Hepatocyte (in vitro differentiated cells): ENCODE data around the gene RPL13A. TPM values are rescaled to one million over a fixed set of nuclear protein-coding genes. Genes with fewer than 3 reads are reported as not detected.
A peak's percentile ranks its signal among the peaks of the same experiment; 100 is the strongest.

ENCODE experiments used
- DNase-seq: peaks from one replicate; pipeline ENCODE4 v3.0.0-alpha.2; 2016; ENCODE audit warnings: low spot score
- H2AFZ ChIP-seq: fragments of 200-600 bp; sonication (generic); 2 replicates; pipeline ENCODE4 v1.6.0; 2016; ENCODE audit warnings: antibody characterized with exemption, mild to moderate bottlenecking
- H3K27ac ChIP-seq: fragments of 200-600 bp; sonication (generic); 2 replicates; pipeline ENCODE4 v1.5.1; 2016; ENCODE audit warnings: mild to moderate bottlenecking
- H3K27me3 ChIP-seq: fragments of 200-600 bp; sonication (generic); 2 replicates; pipeline ENCODE4 v1.6.1; 2016
- H3K36me3 ChIP-seq: fragments of 200-600 bp; sonication (generic); replicated peaks from 2 replicates; pipeline ENCODE4 v1.5.1; 2016; ENCODE audit warnings: low read depth; ENCODE audit not compliant: insufficient read depth
- H3K4me1 ChIP-seq: fragments of 200-600 bp; sonication (generic); 2 replicates; pipeline ENCODE4 v1.5.1; 2016; ENCODE audit warnings: mild to moderate bottlenecking, moderate library complexity; ENCODE audit not compliant: insufficient read depth
- H3K4me2 ChIP-seq: fragments of 200-600 bp; sonication (generic); 2 replicates; pipeline ENCODE4 v1.6.0; 2016
- H3K4me3 ChIP-seq: fragments of 200-600 bp; sonication (generic); 2 replicates; pipeline ENCODE4 v1.5.1; 2016; ENCODE audit warnings: mild to moderate bottlenecking
- H3K79me2 ChIP-seq: fragments of 200-600 bp; sonication (generic); 2 replicates; pipeline ENCODE4 v1.6.0; 2017; ENCODE audit warnings: mild to moderate bottlenecking
- H3K9me2 ChIP-seq: fragments of 200-600 bp; sonication (generic); replicated peaks from 2 replicates; pipeline ENCODE4 v1.6.0; 2017; ENCODE audit warnings: mild to moderate bottlenecking; ENCODE audit not compliant: insufficient read depth
- H3K9me3 ChIP-seq: fragments of 200-600 bp; sonication (generic); 2 replicates; pipeline ENCODE4 v1.5.1; 2016; ENCODE audit warnings: low read depth, mild to moderate bottlenecking
- H4K20me1 ChIP-seq: fragments of 200-600 bp; sonication (generic); 2 replicates; pipeline ENCODE4 v1.6.0; 2016; ENCODE audit warnings: mild to moderate bottlenecking; ENCODE audit not compliant: insufficient read depth, poor library complexity, severe bottlenecking
- CTCF ChIP-seq: fragments of 200-600 bp; sonication (generic); IDR thresholded peaks from 2 replicates; pipeline ENCODE4 v1.5.1; 2016; ENCODE audit warnings: antibody characterized with exemption, mild to moderate bottlenecking; ENCODE audit not compliant: poor library complexity
- EZH2 ChIP-seq: fragments of 200-600 bp; sonication (generic); IDR thresholded peaks from 2 replicates; pipeline ENCODE4 v1.6.1; 2016; ENCODE audit warnings: antibody characterized with exemption, mild to moderate bottlenecking, borderline replicate concordance
- EZH2phosphoT487 ChIP-seq: fragments of 200-600 bp; sonication (generic); IDR thresholded peaks from one replicate; pipeline ENCODE4 v1.6.1; 2018; ENCODE audit warnings: antibody characterized with exemption, mild to moderate bottlenecking, low read depth, moderate library complexity; ENCODE audit not compliant: unreplicated experiment, severe bottlenecking
- WGBS: methylation state at CpG from one replicate; pipeline ENCODE4 v1.1.6; 2016; ENCODE audit warnings: low lambda C conversion rate; ENCODE audit errors: missing lambda C conversion rate; 5-methylcytosine and 5-hydroxymethylcytosine counted together
- polyA plus RNA-seq: library from polyadenylated mRNA; unstranded; fragments of >200 nt; fragmentation: Nextera tagmentation; extraction: Ambion mirVana; gene quantifications from 2 replicates; pipeline ENCODE4 v1.2.1, GENCODE V29; 2016
- total RNA-seq: library from RNA; depleted of rRNA; stranded (reverse); fragments of >200 nt; gene quantifications from 2 replicates; pipeline ENCODE4 v1.2.3, GENCODE V29; 2014

RPL13A gene
- total and polyA plus RNA-seq, 2 experiments from 2014 or later, result 904 to 1,997 TPM

DNA sequence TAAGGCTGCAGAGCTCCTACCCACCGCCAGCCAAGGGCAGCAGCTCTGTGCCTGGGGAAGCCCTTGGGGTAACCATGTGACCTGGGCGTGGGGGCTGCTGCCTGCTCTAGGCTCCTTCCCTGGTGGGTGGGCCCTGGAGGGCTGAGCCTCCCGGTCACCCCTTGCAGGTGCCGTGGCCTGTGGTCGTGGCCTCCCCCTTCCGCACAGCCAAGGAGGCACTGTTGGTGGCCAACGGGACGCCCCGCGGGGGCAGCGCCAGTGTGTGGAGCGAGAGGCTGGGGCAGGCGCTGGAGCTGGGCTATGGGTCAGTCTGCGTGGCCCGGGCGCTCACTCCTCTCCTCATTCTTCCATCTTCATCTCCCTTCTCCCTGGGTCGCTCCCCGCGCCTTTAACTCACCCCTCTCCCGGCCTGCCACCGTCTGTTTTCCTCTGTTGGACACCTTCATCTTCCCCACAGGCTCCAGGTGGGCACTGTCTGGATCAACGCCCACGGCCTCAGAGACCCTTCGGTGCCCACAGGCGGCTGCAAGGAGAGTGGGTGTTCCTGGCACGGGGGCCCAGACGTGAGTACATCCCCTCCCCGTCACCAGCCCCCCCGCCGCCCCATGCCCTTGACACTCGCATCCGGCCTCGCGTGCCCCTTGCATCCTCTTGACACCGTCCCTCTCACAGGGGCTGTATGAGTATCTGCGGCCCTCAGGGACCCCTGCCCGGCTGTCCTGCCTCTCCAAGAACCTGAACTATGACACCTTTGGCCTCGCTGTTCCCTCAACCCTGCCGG lies 23.3 kb upstream of the RPL13A start:
- Histone ChIP-seq H3K36me3 (peaks cover 2% of the 10 kb centered on the region), H3K79me2 (no peaks in the 10 kb centered on the region), H3K4me3 (no peak overlapping the region), H3K27me3 (no peaks in the 10 kb centered on the region), H3K4me1 (no peaks in the 10 kb centered on the region), H3K9me2 (no peaks in the 10 kb centered on the region), H3K4me2 (no peak overlapping the region), H4K20me1 (no peaks in the 10 kb centered on the region), H3K9me3 (no peaks in the 10 kb centered on the region), H2AFZ (no peak overlapping the region), H3K27ac (no peak overlapping the region)
- no peak for TF ChIP-seq EZH2
- no peak for TF ChIP-seq EZH2phosphoT487
- TF ChIP-seq CTCF, result no peak
- WGBS, result 96% methylated on average over 33 of the region's 39 CpGs
- no peak for DNase-seq

DNA sequence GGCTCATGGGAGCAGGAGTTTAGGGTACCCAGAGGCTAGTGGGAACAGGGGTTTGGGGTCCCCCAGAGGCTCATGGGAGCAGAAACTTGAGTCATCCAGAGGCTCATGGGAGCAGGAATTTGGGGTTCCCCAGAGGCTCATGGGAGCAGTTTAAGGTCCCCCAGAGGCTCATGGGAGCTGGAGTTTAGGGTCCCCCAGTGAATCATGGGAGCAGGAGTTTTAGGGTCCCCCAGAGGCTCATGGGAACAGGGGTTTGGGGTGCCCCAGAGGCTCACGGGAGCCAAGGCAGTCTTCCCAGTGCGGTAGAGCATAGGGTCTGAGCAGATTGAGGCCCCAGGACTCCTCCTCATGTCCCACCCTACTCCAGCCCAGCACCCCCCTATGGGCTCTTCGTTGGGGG lies 22.0 kb upstream of the RPL13A start:
- Histone ChIP-seq H3K9me2 (no peaks in the 10 kb centered on the region), H3K27me3 (no peaks in the 10 kb centered on the region), H3K36me3 (no peaks in the 10 kb centered on the region), H2AFZ (no peak overlapping the region), H3K9me3 (no peaks in the 10 kb centered on the region), H3K4me2 (no peak overlapping the region), H3K79me2 (no peaks in the 10 kb centered on the region), H4K20me1 (no peaks in the 10 kb centered on the region), H3K27ac (no peak overlapping the region), H3K4me1 (no peaks in the 10 kb centered on the region), H3K4me3 (no peak overlapping the region)
- TF ChIP-seq EZH2phosphoT487 (no peak), CTCF (no peak), EZH2 (no peak)
- no peak for DNase-seq
- 98% methylated on average over 3 of the region's 3 CpGs for WGBS

DNA sequence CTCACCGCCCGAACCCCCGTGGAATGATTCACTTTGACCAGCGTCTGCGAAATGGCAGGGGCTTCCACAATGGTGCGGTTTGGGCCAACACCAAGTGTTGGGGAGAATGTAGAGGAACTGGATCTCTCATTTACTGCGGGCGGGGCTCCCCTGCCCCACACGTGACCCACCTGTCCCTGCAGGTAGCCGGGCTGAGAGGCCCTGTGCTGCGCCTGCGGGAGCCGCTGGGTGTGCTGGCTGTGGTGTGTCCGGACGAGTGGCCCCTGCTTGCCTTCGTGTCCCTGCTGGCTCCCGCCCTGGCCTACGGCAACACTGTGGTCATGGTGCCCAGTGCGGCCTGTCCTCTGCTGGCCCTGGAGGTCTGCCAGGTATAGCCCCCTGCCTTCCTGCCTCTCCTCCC lies 19.2 kb upstream of the RPL13A start:
- no peaks in the 10 kb centered on the region for H4K20me1 ChIP-seq
- H3K9me2 ChIP-seq, result no peaks in the 10 kb centered on the region
- WGBS, result 90% methylated on average over 19 of the region's 19 CpGs
- H3K4me1 ChIP-seq, result no peaks in the 10 kb centered on the region
- no peaks in the 10 kb centered on the region for H3K9me3 ChIP-seq
- no peaks in the 10 kb centered on the region for H3K79me2 ChIP-seq
- no peak overlapping the region for H3K4me2 ChIP-seq
- no peaks in the 10 kb centered on the region for H3K27me3 ChIP-seq
- H2AFZ ChIP-seq, result no peak overlapping the region
- no peak overlapping the region for H3K4me3 ChIP-seq
- DNase-seq, result no peak
- no peaks in the 10 kb centered on the region for H3K36me3 ChIP-seq
- H3K27ac ChIP-seq, result peak overlapping the region; percentile 40
- TF ChIP-seq EZH2phosphoT487 (no peak), EZH2 (no peak), CTCF (no peak)
